Smooth muscle cell (in vitro differentiated cells): ENCODE results near the gene CDH22. TPM values are rescaled to one million over a fixed set of nuclear protein-coding genes. Genes with fewer than 3 reads are reported as not detected.

Source experiments
- DNase-seq: peaks from one replicate; lab custom pipeline; 2025; ENCODE audit not compliant: unreplicated experiment; lab: John Stamatoyannopoulos, UW
- H2AFZ ChIP-seq: fragments of 200-600 bp; sonication (generic); 2 replicates; pipeline ENCODE4 v1.6.0; 2016; ENCODE audit warnings: antibody characterized with exemption, low read depth, mild to moderate bottlenecking
- H3F3A ChIP-seq: fragments of 200-600 bp; sonication (generic); 2 replicates; pipeline ENCODE4 v1.6.0; 2017; ENCODE audit warnings: antibody characterized with exemption, low read depth
- H3K27ac ChIP-seq: fragments of 200-600 bp; sonication (generic); 2 replicates; pipeline ENCODE4 v1.5.1; 2016; ENCODE audit warnings: low read depth, mild to moderate bottlenecking
- H3K27me3 ChIP-seq: fragments of 200-600 bp; sonication (generic); 2 replicates; pipeline ENCODE4 v1.6.1; 2016; ENCODE audit warnings: low read depth, mild to moderate bottlenecking
- H3K36me3 ChIP-seq: fragments of 200-600 bp; sonication (generic); 2 replicates; pipeline ENCODE4 v1.5.1; 2016; ENCODE audit warnings: low read depth
- H3K4me1 ChIP-seq: fragments of 200-600 bp; sonication (generic); 2 replicates; pipeline ENCODE4 v1.5.1; 2016; ENCODE audit warnings: low read depth
- H3K4me2 ChIP-seq: fragments of 200-600 bp; sonication (generic); 2 replicates; pipeline ENCODE4 v1.6.0; 2016; ENCODE audit warnings: mild to moderate bottlenecking
- H3K4me3 ChIP-seq: fragments of 200-600 bp; sonication (generic); 2 replicates; pipeline ENCODE4 v1.5.1; 2016; ENCODE audit warnings: mild to moderate bottlenecking
- H3K79me2 ChIP-seq: fragments of 200-600 bp; sonication (generic); 2 replicates; pipeline ENCODE4 v1.6.0; 2016; ENCODE audit warnings: low read depth, mild to moderate bottlenecking
- H3K9ac ChIP-seq: fragments of 200-600 bp; sonication (generic); 2 replicates; pipeline ENCODE4 v1.6.0; 2016; ENCODE audit warnings: low read depth
- H3K9me3 ChIP-seq: fragments of 200-600 bp; sonication (generic); replicated peaks from 2 replicates; pipeline ENCODE4 v1.5.1; 2016; ENCODE audit warnings: low read depth
- H4K20me1 ChIP-seq: fragments of 200-600 bp; sonication (generic); 2 replicates; pipeline ENCODE4 v1.6.0; 2016; ENCODE audit warnings: low read depth
- CTCF ChIP-seq: fragments of 200-600 bp; sonication (generic); IDR thresholded peaks from 2 replicates; pipeline ENCODE4 v1.5.1; 2017; ENCODE audit warnings: borderline replicate concordance, mild to moderate bottlenecking, antibody characterized with exemption; ENCODE audit not compliant: insufficient read depth, poor library complexity, severe bottlenecking
- WGBS: methylation state at CpG from one replicate; pipeline ENCODE4 v1.1.7; 2016; ENCODE audit warnings: low lambda C conversion rate; 5-methylcytosine and 5-hydroxymethylcytosine counted together
- polyA plus RNA-seq: library from polyadenylated mRNA; unstranded; fragments of >200 nt; fragmentation: Nextera tagmentation; extraction: Ambion mirVana; gene quantifications from 2 replicates; pipeline ENCODE4 v1.2.1, GENCODE V29; 2016
- total RNA-seq: library from RNA; depleted of rRNA; stranded (reverse); fragments of >200 nt; gene quantifications from 2 replicates; pipeline ENCODE4 v1.2.3, GENCODE V29; 2014

CDH22 gene
- total and polyA plus RNA-seq, 2 experiments from 2014 or later, result not detected

DNA sequence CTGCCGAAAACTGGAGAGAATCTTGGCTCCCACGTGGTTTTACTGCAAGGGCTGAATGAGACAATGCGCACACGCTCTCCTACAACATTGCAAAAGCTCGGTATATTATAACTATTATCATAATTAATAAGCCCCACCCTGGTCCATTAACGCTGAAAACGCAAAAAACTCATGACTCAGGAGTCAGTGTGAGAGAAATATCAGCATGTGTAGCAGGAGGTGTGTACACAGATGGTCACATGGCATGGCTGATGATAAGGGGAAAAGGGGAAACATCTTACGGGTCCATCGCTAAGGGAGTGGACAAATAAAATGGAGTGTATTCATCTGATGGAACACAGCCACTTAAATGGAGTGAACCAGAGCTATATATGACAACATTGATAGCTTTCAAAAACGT, 29.2 kb downstream of the CDH22 start:
- H3K9ac ChIP-seq, result no peak overlapping the region
- no peak overlapping the region for H3K27ac ChIP-seq
- H3K36me3 ChIP-seq, result no peaks in the 10 kb centered on the region
- no peak overlapping the region for H2AFZ ChIP-seq
- H3K4me1 ChIP-seq, result peaks cover 7% of the 10 kb centered on the region
- no peaks in the 10 kb centered on the region for H3F3A ChIP-seq
- no peak overlapping the region for H3K4me2 ChIP-seq
- H4K20me1 ChIP-seq, result no peaks in the 10 kb centered on the region
- no peak for TF ChIP-seq CTCF
- WGBS, result 80% methylated on average over 10 of the region's 10 CpGs
- no peaks in the 10 kb centered on the region for H3K79me2 ChIP-seq
- H3K9me3 ChIP-seq, result no peaks in the 10 kb centered on the region
- H3K4me3 ChIP-seq, result no peak overlapping the region
- peaks cover 27% of the 10 kb centered on the region for H3K27me3 ChIP-seq
- no peak for DNase-seq

DNA sequence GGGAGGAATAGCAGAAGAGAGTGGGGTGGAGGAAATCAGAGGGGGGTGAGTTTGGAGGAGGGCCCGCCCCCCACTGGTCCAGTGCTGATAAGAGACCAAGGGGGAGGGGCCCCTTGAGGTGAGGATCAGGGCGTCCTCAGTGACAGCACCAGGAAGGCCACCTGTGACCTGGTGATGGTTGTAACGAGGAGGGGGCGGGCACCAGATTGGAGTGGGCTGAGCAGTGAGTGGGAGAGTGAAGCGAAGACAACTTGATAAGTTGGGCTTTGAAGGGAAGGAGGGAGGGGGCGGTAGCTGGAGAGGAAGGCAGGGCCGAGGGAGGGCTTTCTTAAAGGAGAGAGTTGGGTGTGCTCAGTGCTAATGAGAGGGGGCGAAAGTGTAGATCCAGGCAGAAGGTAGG, 30.7 kb downstream of the CDH22 start:
- peaks cover 31% of the 10 kb centered on the region for H3K27me3 ChIP-seq
- no peak overlapping the region for H3K4me2 ChIP-seq
- H3K9me3 ChIP-seq, result no peaks in the 10 kb centered on the region
- no peaks in the 10 kb centered on the region for H3K79me2 ChIP-seq
- no peaks in the 10 kb centered on the region for H3F3A ChIP-seq
- no peak for TF ChIP-seq CTCF
- WGBS, result 73% methylated on average over 8 of the region's 8 CpGs
- peaks cover 3% of the 10 kb centered on the region for H3K4me1 ChIP-seq
- H3K27ac ChIP-seq, result no peak overlapping the region
- no peaks in the 10 kb centered on the region for H4K20me1 ChIP-seq
- no peak overlapping the region for H3K9ac ChIP-seq
- no peak overlapping the region for H2AFZ ChIP-seq
- DNase-seq, result no peak
- H3K36me3 ChIP-seq, result no peaks in the 10 kb centered on the region
- H3K4me3 ChIP-seq, result no peak overlapping the region

GRCh38 chr20:46276531-46276930, 31.8 kb downstream of the CDH22 start:
- no peaks in the 10 kb centered on the region for H3K79me2 ChIP-seq
- no peak for TF ChIP-seq CTCF
- H2AFZ ChIP-seq, result no peak overlapping the region
- H3K9me3 ChIP-seq, result no peaks in the 10 kb centered on the region
- no peak overlapping the region for H3K4me2 ChIP-seq
- H3K4me1 ChIP-seq, result no peaks in the 10 kb centered on the region
- DNase-seq, result no peak
- H3K27ac ChIP-seq, result no peak overlapping the region
- peaks cover 28% of the 10 kb centered on the region for H3K27me3 ChIP-seq
- WGBS, result 77% methylated on average over 4 of the region's 4 CpGs
- H3K9ac ChIP-seq, result no peak overlapping the region
- no peaks in the 10 kb centered on the region for H3F3A ChIP-seq
- H3K4me3 ChIP-seq, result no peak overlapping the region
- no peaks in the 10 kb centered on the region for H3K36me3 ChIP-seq
- H4K20me1 ChIP-seq, result no peaks in the 10 kb centered on the region

GRCh38 chr20:46275091-46275490, 33.2 kb downstream of the CDH22 start:
- WGBS, result 88% methylated on average over 4 of the region's 4 CpGs
- no peak overlapping the region for H2AFZ ChIP-seq
- DNase-seq, result no peak
- no peak overlapping the region for H3K27ac ChIP-seq
- TF ChIP-seq CTCF, result no peak
- no peaks in the 10 kb centered on the region for H3K4me1 ChIP-seq
- H3K9me3 ChIP-seq, result no peaks in the 10 kb centered on the region
- no peak overlapping the region for H3K4me3 ChIP-seq
- no peaks in the 10 kb centered on the region for H4K20me1 ChIP-seq
- H3K36me3 ChIP-seq, result no peaks in the 10 kb centered on the region
- H3K9ac ChIP-seq, result no peak overlapping the region
- H3F3A ChIP-seq, result no peaks in the 10 kb centered on the region
- H3K27me3 ChIP-seq, result peaks cover 33% of the 10 kb centered on the region
- no peak overlapping the region for H3K4me2 ChIP-seq
- no peaks in the 10 kb centered on the region for H3K79me2 ChIP-seq
